Stimulated activated CD4-positive, alpha-beta T cell treated with anti-CD3 and anti-CD28 coated beads, Interleukin-4, amount 100 ng/mL, for 48 hours (primary cell): ENCODE measurements around the gene NPPC.
"Not testable (repeated sequence)": the region's sequence is repeated elsewhere in the genome, so short reads cannot be mapped to it uniquely, and the experiment has no call there.

Experiments
- DNase-seq, 2 donors: peaks; one replicate each; pipeline ENCODE4 v3.0.0-alpha.2; 2020; ENCODE audit warnings: low read depth in 2 of 2

The NPPC gene

DNA sequence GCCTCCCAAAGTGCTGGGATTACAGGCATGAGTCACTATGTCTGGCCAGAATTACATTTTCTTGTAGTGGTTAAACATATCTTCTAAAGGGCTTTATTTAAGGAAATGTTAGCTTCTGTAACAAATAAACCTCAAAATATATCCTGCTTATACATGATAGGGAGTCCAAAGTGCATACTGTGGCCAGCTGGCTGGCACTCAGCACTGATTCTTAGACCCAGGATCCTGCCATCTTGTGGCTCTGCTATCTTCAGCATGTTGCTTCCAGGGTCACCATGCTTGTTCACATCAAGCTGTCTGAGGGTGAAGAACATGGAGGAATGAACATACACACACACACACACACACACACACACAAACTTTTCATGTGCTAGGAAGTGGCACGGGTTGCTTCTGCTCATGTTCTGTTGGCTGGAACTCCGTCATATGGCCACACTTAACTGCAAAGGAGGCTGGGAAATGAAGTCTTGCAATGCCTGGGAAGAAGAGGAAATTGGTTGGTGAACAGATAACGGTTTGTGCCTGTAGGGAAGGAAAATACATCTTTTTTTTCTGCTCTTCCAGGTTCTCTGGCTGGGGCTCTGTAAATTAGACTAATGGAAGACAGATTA is 40.0 kb downstream of the NPPC start:
- DNase-seq, result no peak

DNA sequence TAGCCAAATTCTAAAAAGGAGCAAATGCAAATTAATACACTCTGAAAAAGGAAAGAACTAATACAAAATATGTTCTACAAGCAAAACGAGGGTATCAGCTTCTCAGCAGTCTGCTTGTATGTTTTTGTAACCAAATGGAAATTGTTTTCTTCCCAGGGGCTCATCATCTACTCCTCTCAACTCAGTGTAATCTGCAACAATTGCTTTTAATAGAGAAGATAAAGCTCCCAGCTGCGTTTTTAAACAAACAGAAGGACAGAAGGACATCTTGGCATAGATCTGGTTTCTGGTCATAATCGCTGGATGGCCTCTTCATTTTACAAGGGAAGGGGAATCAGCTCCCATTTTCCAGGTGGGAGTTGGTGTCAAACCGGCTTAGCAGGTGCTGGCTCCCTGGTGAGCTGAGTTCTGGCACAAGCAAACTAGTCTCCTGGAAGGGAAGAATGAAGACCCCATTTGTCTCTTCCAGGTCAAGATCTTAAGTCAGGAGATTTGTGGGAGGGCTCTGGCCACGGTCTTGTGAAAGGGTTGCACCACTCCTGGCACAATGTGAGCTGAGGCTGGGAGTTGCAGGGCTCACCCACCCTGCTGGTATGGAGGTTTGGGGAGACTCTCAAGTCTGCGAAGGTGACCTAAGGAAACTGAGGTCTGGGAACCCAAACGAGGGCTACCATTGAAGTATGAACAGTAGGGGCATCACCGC is 41.6 kb downstream of the NPPC start:
- no peak for DNase-seq

DNA sequence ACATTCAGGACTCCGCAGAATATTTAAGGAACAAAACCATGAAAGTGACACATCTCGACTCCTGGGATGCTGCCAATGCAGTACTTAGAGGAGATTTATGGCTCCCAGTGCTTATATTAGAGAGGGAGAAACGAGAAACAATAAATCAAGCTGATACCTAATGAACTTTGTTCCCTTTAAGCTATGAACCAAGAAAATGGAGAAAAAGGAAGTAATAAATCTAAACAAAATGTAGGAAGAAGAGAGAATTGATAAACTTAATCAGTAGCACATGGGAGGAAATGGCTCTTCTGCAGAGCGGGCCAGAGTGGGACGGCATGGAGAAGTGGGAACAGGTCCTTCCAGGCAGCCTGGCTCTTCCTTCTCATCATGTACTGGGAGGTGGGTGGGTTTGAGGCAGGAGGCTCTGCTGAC is 42.7 kb downstream of the NPPC start:
- no peak for DNase-seq

DNA sequence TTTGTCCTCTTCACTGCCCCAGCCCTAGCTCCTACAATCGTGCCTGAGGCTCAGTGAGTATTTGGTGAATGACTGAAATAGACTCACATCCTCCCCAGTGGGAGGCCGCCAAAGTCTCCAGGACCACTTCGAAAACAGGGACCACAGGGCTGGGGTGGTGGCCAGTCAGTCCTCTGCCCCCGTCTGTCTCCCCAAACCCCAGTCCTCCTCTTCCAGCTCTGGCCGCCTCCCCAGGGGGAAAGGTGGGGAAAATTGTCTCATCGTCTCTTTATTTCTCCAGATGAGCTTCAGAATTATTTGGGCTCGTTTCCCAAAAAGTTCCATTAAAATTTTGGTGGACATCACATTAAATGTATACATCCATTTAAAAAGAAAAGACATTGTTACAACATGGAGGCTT is 43.5 kb downstream of the NPPC start:
- no peak for DNase-seq

DNA sequence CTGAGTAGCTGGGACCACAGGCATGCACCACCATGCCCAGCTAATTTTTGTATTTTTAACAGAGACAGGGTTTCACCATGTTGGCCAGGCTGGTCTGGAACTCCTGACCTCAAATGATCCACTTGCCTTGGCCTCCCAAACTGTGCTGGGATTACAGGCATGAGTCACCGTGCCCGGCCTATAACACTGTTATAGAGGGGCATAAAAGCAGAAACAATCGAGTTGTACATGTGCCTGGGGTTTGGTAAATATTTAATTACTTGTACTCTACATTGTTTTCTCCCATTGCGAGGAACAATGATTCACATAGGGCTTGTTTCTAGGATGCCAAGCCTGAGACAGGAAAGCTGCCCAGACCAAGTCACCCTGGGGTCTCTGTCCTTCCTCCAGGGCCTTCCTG is 45.8 kb downstream of the NPPC start:
- DNase-seq, result not testable (repeated sequence)

DNA sequence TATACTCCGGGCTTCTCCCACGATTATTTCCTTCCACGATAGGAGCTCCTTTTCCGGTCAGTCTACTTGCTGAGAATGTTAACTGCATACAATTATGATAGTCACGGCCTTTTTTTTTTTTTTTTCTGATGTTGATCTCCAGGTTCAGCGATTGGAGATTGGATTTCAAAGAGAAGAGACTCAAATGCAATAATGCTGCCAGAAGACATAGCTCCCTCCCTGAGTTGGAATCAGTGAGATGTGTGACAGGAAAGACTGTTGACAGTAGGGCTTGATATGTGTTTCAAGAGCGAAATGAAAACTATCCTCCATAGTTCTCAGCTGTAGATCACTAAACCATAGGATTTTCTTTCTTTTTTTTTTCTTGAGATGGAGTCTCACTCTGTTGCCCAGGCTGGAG is 47.0 kb downstream of the NPPC start:
- DNase-seq, result no peak

DNA sequence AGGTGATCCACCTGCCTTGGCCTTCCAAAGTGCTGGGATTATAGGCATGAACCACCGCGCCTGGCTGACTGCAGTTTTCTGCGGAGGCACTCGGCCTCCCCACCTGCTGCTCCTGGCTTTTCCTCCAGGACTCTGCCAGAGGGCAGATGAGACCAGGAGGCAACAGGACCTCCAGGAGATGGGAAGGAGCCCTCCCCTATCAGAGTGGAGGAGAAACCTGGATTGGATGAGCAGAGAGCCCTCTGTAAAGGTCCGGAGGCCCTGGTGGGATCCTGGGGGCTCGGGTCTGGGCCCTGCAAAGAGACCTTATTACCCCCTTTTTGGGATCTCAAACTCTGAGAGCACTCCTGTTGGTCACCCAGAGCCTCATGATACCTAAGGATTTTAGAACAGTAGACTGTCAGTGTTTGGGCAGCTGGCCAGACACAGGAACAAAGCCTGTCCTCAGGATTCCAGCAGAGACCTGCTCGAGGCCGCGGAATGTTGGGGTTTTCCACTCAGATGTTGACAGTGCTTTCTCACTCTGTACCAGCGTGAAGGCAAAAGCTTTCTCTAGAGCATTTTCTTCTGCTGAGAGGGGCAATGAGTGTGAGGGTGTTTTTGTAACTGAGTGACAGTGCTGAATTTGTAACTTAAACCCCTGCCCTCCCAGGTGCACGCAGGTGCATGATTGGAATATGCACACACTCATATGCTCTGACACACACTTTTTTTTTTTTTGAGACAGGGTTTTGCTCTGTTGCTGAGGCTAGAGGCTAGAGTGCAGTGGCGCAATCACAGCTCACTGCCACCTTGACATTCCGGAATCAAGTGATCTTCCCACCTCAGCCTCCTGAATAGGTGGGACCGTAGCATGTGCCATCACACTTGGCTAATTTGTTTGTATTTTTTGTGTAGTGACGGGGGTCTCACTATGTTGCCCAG is 48.4 kb downstream of the NPPC start:
- DNase-seq, result no peak

DNA sequence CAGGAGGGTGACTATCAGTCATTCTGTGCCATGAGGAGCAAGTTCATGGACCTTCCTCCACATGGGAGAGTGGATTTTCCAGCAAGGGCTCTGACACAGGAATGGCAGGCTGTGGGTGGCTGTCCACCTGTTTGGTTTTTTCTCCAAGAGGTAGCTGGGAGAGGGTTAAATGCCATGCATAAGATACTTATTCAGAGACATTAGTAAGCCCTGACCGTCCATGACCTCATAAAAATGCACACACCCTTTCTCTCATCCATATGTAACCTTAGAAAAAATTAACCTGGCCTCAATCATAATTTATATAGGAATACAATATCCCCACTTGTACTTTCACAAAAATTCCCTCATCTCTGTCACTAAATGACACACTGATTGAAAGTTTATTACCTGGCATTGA is 51.3 kb downstream of the NPPC start:
- DNase-seq, result no peak
